H9 (cell line): ENCODE measurements around the gene KCNIP3. TPM values are rescaled to one million over a fixed set of nuclear protein-coding genes. Genes with fewer than 3 reads are reported as not detected.

ENCODE experiments used
- DNase-seq: peaks from one replicate; pipeline ENCODE4 v3.0.0-alpha.2; 2017
- H2AFZ ChIP-seq: one replicate; pipeline ENCODE4 v1.6.1; 2013; ENCODE audit warnings: mild to moderate bottlenecking, low read length, control low read depth, moderate library complexity
- H2AK5ac ChIP-seq: 2 replicates; pipeline ENCODE4 v1.6.1; 2013; ENCODE audit warnings: low read length, control low read depth, mixed read lengths; ENCODE audit not compliant: insufficient read length
- H2BK120ac ChIP-seq: one replicate; pipeline ENCODE4 v1.6.1; 2013; ENCODE audit warnings: low read depth, mild to moderate bottlenecking, low read length, control low read depth, inconsistent platforms; ENCODE audit not compliant: poor library complexity, severe bottlenecking
- H2BK12ac ChIP-seq: 2 replicates; pipeline ENCODE4 v1.6.1; 2013; ENCODE audit warnings: low read length, control low read depth, mixed read lengths, low read depth; ENCODE audit not compliant: insufficient read length
- H2BK15ac ChIP-seq: 2 replicates; pipeline ENCODE4 v1.6.1; 2013; ENCODE audit warnings: low read depth, low read length, control low read depth
- H2BK20ac ChIP-seq: one replicate; pipeline ENCODE4 v1.6.1; 2013; ENCODE audit warnings: low read depth, mild to moderate bottlenecking, low read length, control low read depth, inconsistent platforms; ENCODE audit not compliant: poor library complexity, severe bottlenecking
- H2BK5ac ChIP-seq: 2 replicates; pipeline ENCODE4 v1.6.1; 2013; ENCODE audit warnings: low read length, control low read depth, mixed read lengths; ENCODE audit not compliant: insufficient read length
- H3K14ac ChIP-seq: 2 replicates; pipeline ENCODE4 v1.6.1; 2013; ENCODE audit warnings: low read length, control low read depth; ENCODE audit not compliant: insufficient read depth
- H3K18ac ChIP-seq: 2 replicates; pipeline ENCODE4 v1.6.1; 2013; ENCODE audit warnings: low read depth, mild to moderate bottlenecking, mixed read lengths, low read length, control low read depth; ENCODE audit not compliant: insufficient read length
- H3K23ac ChIP-seq: 2 replicates; pipeline ENCODE4 v1.6.1; 2013; ENCODE audit warnings: low read length, control low read depth, mixed read lengths, low read depth; ENCODE audit not compliant: insufficient read length
- H3K23me2 ChIP-seq: 2 replicates; pipeline ENCODE4 v1.6.1; 2013; ENCODE audit warnings: low read depth, mild to moderate bottlenecking, mixed read lengths, low read length, control low read depth; ENCODE audit not compliant: insufficient read length, poor library complexity, severe bottlenecking
- H3K27ac ChIP-seq: 2 replicates; pipeline ENCODE4 v1.5.1; 2013; ENCODE audit warnings: low read length, control low read depth, mixed read lengths, low read depth; ENCODE audit not compliant: insufficient read length
- H3K27me3 ChIP-seq: 2 replicates; pipeline ENCODE4 v1.6.1; 2013; ENCODE audit warnings: low read length, control low read depth, inconsistent platforms; ENCODE audit not compliant: insufficient read depth
- H3K4ac ChIP-seq: 2 replicates; pipeline ENCODE4 v1.6.1; 2013; ENCODE audit warnings: low read depth, mild to moderate bottlenecking, control low read depth, inconsistent platforms, low read length, moderate library complexity
- H3K4me1 ChIP-seq: 2 replicates; pipeline ENCODE4 v1.6.1; 2013; ENCODE audit warnings: low read length, control low read depth, inconsistent platforms; ENCODE audit not compliant: insufficient read depth
- H3K4me2 ChIP-seq: 2 replicates; pipeline ENCODE4 v1.6.1; 2013; ENCODE audit warnings: low read length, control low read depth, mixed read lengths; ENCODE audit not compliant: insufficient read length, insufficient read depth
- H3K56ac ChIP-seq: 2 replicates; pipeline ENCODE4 v1.6.1; 2013; ENCODE audit warnings: low read depth, mild to moderate bottlenecking, mixed read lengths, low read length, control low read depth; ENCODE audit not compliant: insufficient read length
- H3K79me1 ChIP-seq: 2 replicates; pipeline ENCODE4 v1.6.1; 2013; ENCODE audit warnings: low read depth, mild to moderate bottlenecking, moderate library complexity, low read length, control low read depth, inconsistent platforms; ENCODE audit not compliant: insufficient read depth, poor library complexity, severe bottlenecking
- H3K79me2 ChIP-seq: 2 replicates; pipeline ENCODE4 v1.6.1; 2013; ENCODE audit warnings: low read length, control low read depth, inconsistent platforms; ENCODE audit not compliant: insufficient read depth
- H3K9ac ChIP-seq: 2 replicates; pipeline ENCODE4 v1.6.1; 2013; ENCODE audit warnings: low read length, control low read depth, mixed read lengths; ENCODE audit not compliant: insufficient read length; ENCODE audit errors: extremely low read depth
- H3K9me3 ChIP-seq: one replicate; pipeline ENCODE4 v1.6.1; 2013; ENCODE audit warnings: low read depth, low read length, inconsistent platforms; ENCODE audit not compliant: control insufficient read depth
- H3T11ph ChIP-seq: one replicate; pipeline ENCODE4 v1.6.1; 2013; ENCODE audit warnings: mild to moderate bottlenecking, low read length, control low read depth, inconsistent platforms
- H4K20me1 ChIP-seq: one replicate; pipeline ENCODE4 v1.6.1; 2013; ENCODE audit not compliant: control insufficient read depth, insufficient read length, insufficient read depth
- H4K5ac ChIP-seq: 2 replicates; pipeline ENCODE4 v1.6.1; 2013; ENCODE audit warnings: low read depth, mild to moderate bottlenecking, mixed read lengths, low read length, control low read depth; ENCODE audit not compliant: insufficient read length
- H4K8ac ChIP-seq: replicated peaks from 2 replicates; pipeline ENCODE4 v1.6.1; 2013; ENCODE audit warnings: low read length, control low read depth, mixed read lengths, low read depth; ENCODE audit not compliant: insufficient read length
- H4K91ac ChIP-seq: 2 replicates; pipeline ENCODE4 v1.6.1; 2013; ENCODE audit warnings: low read depth, mild to moderate bottlenecking, moderate library complexity, mixed read lengths, low read length, control low read depth; ENCODE audit not compliant: insufficient read length
- H3K27ac Mint-ChIP-seq, 3 experiments: 2 replicates in 2 of 3; 3 replicates in 1 of 3; pipeline ENCODE4 v1.8.0; 2020 to 2021; ENCODE audit warnings: mixed read lengths in 3 of 3, mild to moderate bottlenecking in 1 of 3, moderate library complexity in 1 of 3
- H3K27me3 Mint-ChIP-seq: 2 replicates; pipeline ENCODE4 v1.8.0; 2021; ENCODE audit warnings: low read depth, mild to moderate bottlenecking, moderate library complexity, mixed read lengths
- H3K36me3 Mint-ChIP-seq, 3 experiments: 2 replicates in 2 of 3; 3 replicates in 1 of 3; pipeline ENCODE4 v1.8.0; 2020 to 2021; ENCODE audit warnings: low read depth in 3 of 3, mixed read lengths in 3 of 3; ENCODE audit not compliant: insufficient read depth in 1 of 3
- H3K4me1 Mint-ChIP-seq, 2 experiments: 2 replicates each; pipeline ENCODE4 v1.8.0; 2020; ENCODE audit warnings: mixed read lengths in 2 of 2
- H3K4me3 Mint-ChIP-seq, 2 experiments: 2 replicates in 1 of 2; 3 replicates in 1 of 2; pipeline ENCODE4 v1.8.0; 2020 to 2021; ENCODE audit warnings: mild to moderate bottlenecking in 2 of 2, mixed read lengths in 2 of 2, moderate library complexity in 1 of 2
- H3K9me3 Mint-ChIP-seq, 2 experiments: 2 replicates in 1 of 2; 3 replicates in 1 of 2; pipeline ENCODE4 v1.8.0; 2020; ENCODE audit warnings: mild to moderate bottlenecking in 2 of 2, mixed read lengths in 2 of 2, moderate library complexity in 1 of 2
- WGBS: extraction: QIAGEN DNeasy Blood & Tissue Kit; methylation state at CpG from one replicate; pipeline ENCODE4 v1.1.7; 2013; ENCODE audit warnings: missing lambda C conversion rate, low lambda C conversion rate, mixed read lengths; ENCODE audit not compliant: insufficient read length; ENCODE audit errors: extremely low coverage; 5-methylcytosine and 5-hydroxymethylcytosine counted together
- total RNA-seq: library from RNA; stranded (reverse); gene quantifications from 2 replicates; pipeline ENCODE4 v1.2.1, GENCODE V29; 2021
- TF ChIP-seq, protein P1 (sequence below): fragments of 200-600 bp; sonication (generic); conservative IDR thresholded peaks from 3 replicates; pipeline ENCODE4 v1.8.0; 2021; ENCODE audit warnings: antibody characterized with exemption, mild to moderate bottlenecking

The KCNIP3 gene
- total RNA-seq, 1 experiment from 2014 or later = 1.5 TPM

DNA sequence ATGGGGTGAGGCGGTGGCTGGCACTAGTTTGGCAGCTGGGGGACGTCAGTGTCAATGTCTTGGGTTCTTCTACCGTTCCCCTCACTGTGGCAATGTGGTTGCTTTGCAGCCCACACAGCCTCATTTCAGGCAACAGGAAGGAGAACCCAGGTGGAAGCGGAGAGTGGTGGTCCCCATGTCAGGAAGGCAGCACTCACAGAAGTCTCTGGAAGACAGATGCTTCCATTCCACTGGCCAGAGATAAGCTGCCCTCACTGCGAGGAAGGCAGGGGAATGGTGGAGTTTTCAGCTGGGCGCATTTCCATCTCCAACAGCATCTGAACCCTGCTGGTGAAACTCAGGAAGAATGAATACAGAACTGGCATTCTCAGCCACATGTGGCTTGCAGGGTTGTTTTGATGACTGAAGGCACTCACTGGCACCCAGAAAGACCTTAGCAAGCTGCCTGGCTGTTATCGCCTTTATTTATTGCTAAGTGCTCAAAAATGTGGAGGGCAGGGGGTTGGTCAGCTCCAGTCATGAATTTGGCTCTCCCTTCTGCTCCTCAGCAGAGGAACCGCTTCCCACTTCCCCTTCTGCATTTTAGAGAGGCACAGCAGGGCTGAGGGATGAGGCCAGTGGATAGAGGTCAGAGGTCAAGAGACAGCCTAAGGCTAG lies 19.4 kb downstream of the KCNIP3 start:
- Histone ChIP-seq H2BK120ac (no peak overlapping the region), H3K56ac (no peak overlapping the region), H4K91ac (no peak overlapping the region), H3K27me3 (no peaks in the 10 kb centered on the region), H2AFZ (no peak overlapping the region), H3K79me2 (no peaks in the 10 kb centered on the region), H3T11ph (no peak overlapping the region), H3K9ac (no peak overlapping the region), H3K4me2 (no peak overlapping the region), H4K20me1 (no peaks in the 10 kb centered on the region), H4K8ac (no peak overlapping the region), H2BK12ac (no peak overlapping the region), H3K23me2 (no peaks in the 10 kb centered on the region), H3K9me3 (no peaks in the 10 kb centered on the region), H3K4ac (no peak overlapping the region), H3K23ac (no peak overlapping the region), H2BK5ac (no peak overlapping the region), H2BK20ac (no peak overlapping the region), H2AK5ac (no peak overlapping the region), H3K4me1 (no peaks in the 10 kb centered on the region), H4K5ac (no peak overlapping the region), H2BK15ac (no peak overlapping the region), H3K18ac (no peak overlapping the region), H3K14ac (no peak overlapping the region), H3K27ac (no peak overlapping the region), H3K79me1 (no peaks in the 10 kb centered on the region)
- Mint-ChIP-seq H3K36me3 (no peaks in the 10 kb centered on the region; a peak in 1 of 7 replicates), H3K9me3 (peaks cover 0 to 2% of the 10 kb centered on the region in 2 experiments; a peak in 1 of 5 replicates), H3K27ac (peak overlapping the region in 1 of 3 experiments; percentile 55; a peak in 1 of 7 replicates), H3K4me3 (no peak overlapping the region), H3K27me3 (peaks cover 2% of the 10 kb centered on the region), H3K4me1 (peaks cover 14 to 20% of the 10 kb centered on the region in 2 experiments)
- WGBS = no CpG with 5 or more reads among the region's 8 CpGs
- TF ChIP-seq, protein P1, sequence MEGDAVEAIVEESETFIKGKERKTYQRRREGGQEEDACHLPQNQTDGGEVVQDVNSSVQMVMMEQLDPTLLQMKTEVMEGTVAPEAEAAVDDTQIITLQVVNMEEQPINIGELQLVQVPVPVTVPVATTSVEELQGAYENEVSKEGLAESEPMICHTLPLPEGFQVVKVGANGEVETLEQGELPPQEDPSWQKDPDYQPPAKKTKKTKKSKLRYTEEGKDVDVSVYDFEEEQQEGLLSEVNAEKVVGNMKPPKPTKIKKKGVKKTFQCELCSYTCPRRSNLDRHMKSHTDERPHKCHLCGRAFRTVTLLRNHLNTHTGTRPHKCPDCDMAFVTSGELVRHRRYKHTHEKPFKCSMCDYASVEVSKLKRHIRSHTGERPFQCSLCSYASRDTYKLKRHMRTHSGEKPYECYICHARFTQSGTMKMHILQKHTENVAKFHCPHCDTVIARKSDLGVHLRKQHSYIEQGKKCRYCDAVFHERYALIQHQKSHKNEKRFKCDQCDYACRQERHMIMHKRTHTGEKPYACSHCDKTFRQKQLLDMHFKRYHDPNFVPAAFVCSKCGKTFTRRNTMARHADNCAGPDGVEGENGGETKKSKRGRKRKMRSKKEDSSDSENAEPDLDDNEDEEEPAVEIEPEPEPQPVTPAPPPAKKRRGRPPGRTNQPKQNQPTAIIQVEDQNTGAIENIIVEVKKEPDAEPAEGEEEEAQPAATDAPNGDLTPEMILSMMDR = no peak
- DNase-seq = no peak
